Activated CD8-positive, alpha-beta memory T cell treated with anti-CD3 and anti-CD28 coated beads, Interleukin-2, amount 50 U/mL, for 1 hour (primary cell): ENCODE measurements around the gene EML3.
"Not testable (repeated sequence)": the region's sequence is repeated elsewhere in the genome, so short reads cannot be mapped to it uniquely, and the experiment has no call there.

ENCODE experiments used
- DNase-seq: peaks from one replicate; pipeline ENCODE4 v3.0.0-alpha.2; 2020; ENCODE audit errors: extremely low read depth

EML3 gene

GRCh38 chr11:62616957-62617356 is 4.4 kb upstream of the EML3 start:
- not testable (repeated sequence) for DNase-seq

GRCh38 chr11:62615521-62615920 is 2.9 kb upstream of the EML3 start:
- DNase-seq = no peak

DNA sequence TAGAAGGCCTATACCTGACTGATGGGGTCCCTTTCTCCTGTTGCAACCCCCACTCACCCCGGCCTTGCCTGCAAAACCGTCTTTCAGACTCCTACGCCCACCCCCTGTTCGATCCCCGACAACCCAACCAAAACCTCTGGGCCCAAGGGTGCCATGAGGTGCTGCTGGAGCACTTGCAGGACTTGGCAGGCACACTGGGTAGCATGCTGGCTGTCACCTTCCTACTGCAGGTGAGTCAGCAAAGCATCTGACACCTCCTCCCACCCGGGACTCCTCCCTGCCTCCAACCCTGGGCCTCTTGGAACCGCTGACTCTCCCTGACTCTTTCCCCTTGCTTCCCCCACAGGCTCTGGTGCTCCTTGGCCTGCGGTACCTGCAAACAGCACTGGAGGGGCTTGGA is 1.7 kb upstream of the EML3 start:
- no peak for DNase-seq

DNA sequence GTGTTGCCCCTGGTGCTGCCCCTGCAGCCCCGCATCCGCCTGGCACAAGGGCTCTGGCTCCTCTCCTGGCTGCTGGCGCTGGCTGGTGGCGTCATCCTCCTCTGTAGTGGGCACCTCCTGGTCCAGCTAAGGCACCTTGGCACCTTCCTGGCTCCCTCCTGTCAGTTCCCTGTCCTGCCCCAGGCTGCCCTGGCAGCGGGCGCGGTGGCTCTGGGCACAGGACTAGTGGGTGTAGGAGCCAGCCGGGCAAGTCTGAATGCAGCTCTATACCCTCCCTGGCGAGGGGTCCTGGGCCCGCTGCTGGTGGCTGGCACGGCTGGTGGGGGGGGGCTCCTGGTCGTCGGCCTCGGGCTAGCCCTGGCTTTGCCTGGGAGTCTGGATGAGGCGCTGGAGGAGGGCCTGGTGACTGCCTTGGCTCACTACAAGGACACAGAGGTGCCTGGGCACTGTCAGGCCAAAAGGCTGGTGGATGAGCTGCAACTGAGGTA is 760 bp upstream of the EML3 start:
- no peak for DNase-seq

GRCh38 chr11:62611705-62612365 is 740 bp downstream of the EML3 start:
- no peak for DNase-seq

- DNase-seq = no peak
Observed at GRCh38 chr11:62610814-62611704, 1.5 kb downstream of the EML3 start.

DNA sequence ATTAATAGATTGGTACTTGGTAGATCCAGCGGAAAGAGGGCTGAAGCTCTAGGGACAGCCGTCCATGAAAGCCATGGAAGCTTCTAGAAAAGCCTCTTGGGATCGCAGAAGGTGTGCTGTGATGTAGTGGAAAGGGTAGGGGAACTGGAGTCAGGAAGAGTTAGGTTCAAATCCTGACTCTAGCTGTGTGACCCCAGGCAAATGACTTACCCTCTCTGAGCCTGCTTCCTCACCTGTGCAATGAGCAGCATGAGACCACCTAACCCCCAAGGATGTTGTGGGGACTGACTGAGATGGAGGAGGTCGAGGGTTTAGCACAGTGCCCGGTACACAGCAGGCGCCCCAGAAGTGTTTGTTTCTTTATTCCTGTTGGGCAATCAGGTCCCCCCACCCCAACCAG is 2.2 kb downstream of the EML3 start:
- no peak for DNase-seq

DNA sequence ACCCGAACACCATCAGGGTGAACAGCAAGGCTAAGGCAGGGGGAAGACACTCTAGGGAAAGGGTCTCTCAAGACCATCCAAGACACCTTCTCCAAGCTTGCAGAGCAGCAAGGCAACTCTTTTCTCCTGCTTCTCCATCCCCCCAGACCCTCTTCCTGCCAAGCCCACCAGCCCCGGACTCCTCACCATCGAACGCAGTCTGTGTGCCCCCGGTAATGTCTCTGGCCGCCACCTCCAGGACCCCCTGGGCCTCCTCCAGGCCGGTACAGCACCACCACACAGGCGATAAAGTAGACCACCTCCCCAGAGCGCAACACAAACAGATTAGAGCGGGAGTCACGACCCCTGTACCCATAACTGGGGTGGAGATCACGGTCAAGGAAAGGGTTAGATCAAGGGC is 3.8 kb downstream of the EML3 start:
- no peak for DNase-seq

GRCh38 chr11:62607714-62608113 is 4.9 kb downstream of the EML3 start:
- DNase-seq = no peak

DNA sequence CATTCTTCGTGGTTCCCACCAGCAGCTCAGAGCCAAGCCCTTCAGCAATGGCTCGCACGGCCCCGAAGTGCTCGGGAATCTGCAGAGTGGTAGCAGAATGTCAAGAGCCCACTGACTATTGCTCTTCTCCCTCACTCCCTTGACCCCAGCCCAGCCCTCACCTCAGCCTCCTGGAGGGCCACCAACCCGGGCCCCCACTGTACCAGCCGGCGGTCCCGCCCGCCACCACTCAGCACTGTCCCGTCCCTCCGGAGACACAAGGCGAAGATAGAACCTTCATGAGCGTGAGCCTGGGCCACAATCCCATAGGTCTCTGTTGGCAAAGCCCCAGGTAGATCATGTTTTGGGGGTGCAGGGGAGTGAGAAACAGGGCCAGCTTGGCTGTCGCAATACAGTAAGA is 6.7 kb downstream of the EML3 start:
- no peak for DNase-seq

GRCh38 chr11:62605467-62605866 is 7.1 kb downstream of the EML3 start:
- DNase-seq = no peak

- DNase-seq = no peak
Observed at GRCh38 chr11:62604460-62605120, 8.0 kb downstream of the EML3 start.

- DNase-seq = no peak
Observed at GRCh38 chr11:62603776-62604299, 8.7 kb downstream of the EML3 start.

DNA sequence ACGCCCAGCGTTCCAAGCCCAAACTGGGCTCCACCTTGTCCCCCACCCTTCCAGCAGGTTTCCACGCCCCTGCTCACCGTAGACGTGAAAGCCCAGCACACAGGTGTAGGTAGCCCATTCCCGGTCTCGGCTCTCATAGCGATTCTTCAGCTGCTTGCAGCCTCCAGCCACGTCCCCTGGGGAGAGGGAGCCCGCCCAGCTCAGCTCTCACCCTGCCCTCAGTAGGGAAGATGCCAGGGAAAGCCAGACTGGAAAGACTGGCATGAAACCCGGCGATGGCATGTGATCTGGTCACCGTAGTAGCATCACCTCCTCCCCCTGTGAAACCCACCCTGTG is 9.5 kb downstream of the EML3 start:
- no peak for DNase-seq

DNA sequence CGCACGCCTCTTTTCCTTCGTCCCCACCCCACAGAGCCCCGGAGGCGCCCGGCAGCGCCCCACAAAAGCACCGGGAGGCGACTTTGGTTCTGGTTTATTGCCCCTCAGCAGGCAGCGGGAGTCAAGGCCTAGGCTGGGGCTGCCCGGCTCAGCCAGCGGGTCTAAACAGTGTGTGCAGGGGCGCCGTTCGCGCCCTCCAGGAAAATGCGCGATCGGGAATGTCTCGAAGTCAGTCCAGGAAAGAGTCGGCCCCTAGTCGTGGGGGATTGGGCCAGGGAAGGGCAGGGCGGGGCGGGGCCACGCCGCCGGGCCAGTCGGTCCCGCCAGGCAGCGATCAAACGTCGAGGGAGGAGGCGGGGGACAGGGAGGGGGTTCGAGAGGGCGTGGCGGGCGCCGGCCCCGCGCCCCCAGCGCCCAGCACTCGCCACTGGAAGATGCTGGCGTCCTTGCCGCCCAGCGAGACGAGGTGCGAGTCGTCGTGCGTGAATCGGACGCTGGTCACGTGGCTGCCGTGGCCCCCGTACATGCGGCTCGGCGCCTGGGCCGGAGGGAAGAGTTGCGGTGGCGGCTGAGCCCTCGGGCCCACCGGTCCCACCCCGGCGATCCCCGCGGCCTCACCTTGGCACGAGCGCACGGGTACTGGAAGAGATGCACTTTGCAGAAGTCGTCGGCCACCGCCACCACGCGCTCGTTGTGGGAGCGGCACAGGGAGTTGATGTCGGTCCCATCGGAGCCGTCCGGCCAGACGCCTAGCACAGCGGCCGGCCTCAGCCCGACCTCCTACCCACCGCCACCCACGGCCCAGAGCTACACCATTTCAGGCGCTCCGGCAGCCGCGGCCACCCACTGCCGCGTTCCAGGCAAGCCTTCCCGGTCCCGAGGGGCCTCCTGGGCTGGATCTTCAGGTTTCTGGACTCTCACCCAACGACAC is 10.2 kb downstream of the EML3 start:
- no peak for DNase-seq

DNA sequence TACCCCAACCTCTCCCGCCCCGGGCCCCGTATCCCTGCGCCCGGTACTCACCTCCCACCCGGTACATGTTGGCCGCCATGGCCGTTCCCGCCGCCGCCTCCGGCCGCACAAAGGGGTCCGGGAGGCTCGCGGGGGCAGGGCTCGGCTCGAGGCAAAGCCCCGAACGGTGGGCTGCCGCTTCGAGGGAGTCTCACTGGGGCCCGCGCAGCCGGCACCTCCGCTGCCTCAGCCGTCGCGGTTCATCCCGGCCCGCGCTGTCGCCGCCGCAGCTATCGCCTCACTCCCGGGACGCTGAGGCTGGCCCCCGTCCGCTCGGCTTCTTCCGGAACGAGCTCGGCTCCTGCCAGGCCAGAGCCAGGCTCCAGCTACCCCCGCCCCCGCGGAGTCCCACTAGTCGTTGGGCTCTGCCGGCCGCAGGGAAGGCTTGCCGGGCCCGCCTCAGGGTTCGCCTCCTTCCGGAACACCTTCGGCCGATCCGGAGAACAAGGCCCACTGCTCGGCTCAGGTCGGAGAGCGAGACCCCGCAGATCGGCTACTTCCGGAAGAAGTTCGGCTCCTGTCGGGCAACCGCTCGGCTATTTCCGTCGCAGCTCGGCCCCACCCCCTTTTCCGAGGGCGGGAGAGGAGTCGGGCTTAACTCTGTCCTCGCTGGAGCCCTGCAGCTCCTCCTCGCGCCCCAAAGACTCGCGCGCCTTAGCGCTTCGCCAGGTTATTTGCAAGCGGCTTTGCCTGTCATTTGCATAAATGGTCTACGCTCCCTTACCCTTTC is 11.0 kb downstream of the EML3 start, which contains the start of gene MTA2:
Gene MTA2 (minus strand): TSS at position 494 of the 769 bp plus-strand sequence. CDS start 415 bp downstream, at position 79.
- peak; percentile 97 for DNase-seq

DNA sequence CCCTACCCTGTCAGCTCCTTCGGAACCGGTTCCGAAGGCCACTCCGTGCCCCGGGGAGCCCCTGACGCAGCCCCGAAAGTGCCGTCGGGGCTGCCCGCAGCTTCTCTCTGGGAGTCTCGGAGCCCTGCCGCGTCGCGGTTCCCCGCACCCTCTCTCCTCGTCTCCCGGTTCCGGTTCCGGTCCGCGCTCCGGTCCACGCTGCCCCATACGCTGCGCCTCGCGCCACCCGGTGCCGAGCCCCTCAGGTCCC is 11.5 kb downstream of the EML3 start:
- no peak for DNase-seq

- no peak for DNase-seq
Observed at GRCh38 chr11:62600367-62601121, 12.0 kb downstream of the EML3 start.

DNA sequence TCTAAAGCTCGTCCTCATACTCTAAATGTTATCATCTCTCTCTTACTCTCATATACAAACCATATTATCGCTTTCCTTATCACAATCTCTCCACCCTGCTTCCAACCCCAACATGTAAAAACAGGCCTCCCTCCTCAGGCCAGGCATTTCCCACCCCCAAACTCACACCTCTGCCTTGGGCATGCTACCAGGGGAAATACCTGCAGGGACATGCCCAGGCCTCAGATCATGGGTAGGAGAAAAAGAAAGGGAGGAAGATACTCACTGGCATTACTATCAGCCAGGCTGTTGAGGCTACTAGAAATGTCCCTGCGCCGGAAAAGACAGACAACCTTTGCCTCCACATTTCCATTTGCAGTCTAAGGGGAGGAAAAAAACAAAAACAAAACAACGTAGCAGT is 12.7 kb downstream of the EML3 start:
- DNase-seq = no peak

DNA sequence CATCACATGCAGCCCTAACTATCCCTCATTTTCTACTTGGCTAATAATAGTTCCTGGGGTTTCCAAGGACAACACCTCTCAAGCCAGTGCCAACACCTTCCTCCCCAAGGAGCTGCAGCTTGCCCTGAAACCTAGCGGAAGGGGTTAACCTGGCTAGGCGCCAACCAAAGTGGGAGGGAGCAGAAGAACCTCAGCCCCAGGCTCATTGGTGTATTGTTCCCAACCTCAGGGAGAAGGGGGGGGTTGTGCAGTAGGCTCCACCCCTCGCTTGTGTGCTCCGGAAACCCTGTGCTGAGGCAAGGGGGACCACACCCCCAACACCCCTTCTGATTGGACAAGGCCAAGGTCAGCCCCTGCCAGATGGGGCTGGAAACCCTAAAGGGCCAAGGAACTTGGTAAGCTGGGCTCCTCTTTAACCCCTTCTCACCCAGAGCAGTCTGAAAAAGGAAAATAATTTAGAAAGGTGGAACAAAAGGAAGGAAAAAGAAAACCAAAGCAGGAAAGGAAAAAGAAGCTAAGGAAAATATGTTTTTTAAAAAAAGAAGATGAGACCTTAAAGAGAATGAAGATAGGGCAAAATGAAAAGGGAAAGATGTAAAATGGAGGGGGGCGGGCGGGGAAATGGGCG is 13.4 kb downstream of the EML3 start:
- peak; percentile 95 for DNase-seq
